ES-I3 (cell line): ENCODE data around the gene MACF1.
"Not testable (repeated sequence)": the region's sequence is repeated elsewhere in the genome, so short reads cannot be mapped to it uniquely, and the experiment has no call there.

Experiments used
- H3K36me3 ChIP-seq: 2 replicates; pipeline ENCODE4 v1.6.1; 2013; ENCODE audit warnings: mild to moderate bottlenecking, low read length, control low read depth, moderate library complexity; ENCODE audit not compliant: insufficient read depth
- H3K4me1 ChIP-seq: 2 replicates; pipeline ENCODE4 v1.6.1; 2013; ENCODE audit warnings: mild to moderate bottlenecking, control low read depth, low read length; ENCODE audit not compliant: insufficient read depth
- H3K9ac ChIP-seq: 2 replicates; pipeline ENCODE4 v1.6.1; 2013; ENCODE audit warnings: low read depth, mild to moderate bottlenecking, low read length, moderate library complexity
- H3K9me3 ChIP-seq: 2 replicates; pipeline ENCODE4 v1.6.1; 2013; ENCODE audit warnings: mild to moderate bottlenecking, low read length, moderate library complexity; ENCODE audit not compliant: control insufficient read depth, insufficient read depth

MACF1 gene

DNA sequence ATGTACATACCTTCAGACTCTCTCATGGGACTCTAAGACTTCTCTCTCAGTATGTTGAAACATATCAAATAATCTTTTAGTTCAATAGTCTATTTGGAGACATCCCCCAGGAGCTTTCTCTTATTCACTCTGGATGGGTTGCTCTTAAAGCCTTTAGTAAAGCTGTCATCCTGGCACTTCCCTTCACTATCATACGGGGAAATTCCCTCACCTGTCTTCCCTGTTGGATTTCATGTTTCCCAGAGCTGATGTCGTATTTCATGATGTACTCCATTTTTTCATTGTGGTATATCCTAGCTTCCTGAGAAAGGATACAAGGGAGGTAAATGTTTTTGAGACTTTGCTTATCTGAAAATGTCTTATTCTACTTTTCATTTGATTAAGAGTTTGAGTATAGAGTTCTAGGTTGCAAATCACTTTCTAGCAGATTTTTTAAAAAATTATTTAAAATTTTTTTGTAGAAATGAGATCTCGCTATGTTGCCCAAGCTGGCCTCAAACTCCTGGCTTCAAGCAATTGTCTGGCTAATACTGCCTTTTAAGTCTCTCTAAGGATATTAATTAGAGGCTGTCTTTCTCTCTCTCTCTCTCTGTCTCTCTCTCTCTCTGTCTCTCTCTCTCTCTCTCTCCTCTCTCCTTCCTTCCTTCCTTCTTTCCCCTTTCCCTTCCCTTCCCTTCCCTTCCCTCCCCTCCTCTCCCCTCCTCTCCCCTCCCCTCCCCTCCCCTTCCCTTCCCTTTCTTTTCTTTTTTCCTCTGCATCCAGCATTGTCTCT, 17.0 kb upstream of the MACF1 start:
- no peaks in the 10 kb centered on the region for H3K9me3 ChIP-seq
- no peaks in the 10 kb centered on the region for H3K36me3 ChIP-seq
- H3K9ac ChIP-seq = no peak overlapping the region
- H3K4me1 ChIP-seq = peaks cover 51% of the 10 kb centered on the region

GRCh38 chr1:39189592-39190041, 14.9 kb upstream of the MACF1 start:
- Histone ChIP-seq H3K4me1 (peaks cover 45% of the 10 kb centered on the region), H3K9ac (no peak overlapping the region), H3K36me3 (no peaks in the 10 kb centered on the region), H3K9me3 (no peaks in the 10 kb centered on the region)

- no peaks in the 10 kb centered on the region for H3K9me3 ChIP-seq
- no peaks in the 10 kb centered on the region for H3K36me3 ChIP-seq
- H3K9ac ChIP-seq = no peak overlapping the region
- H3K4me1 ChIP-seq = peaks cover 49% of the 10 kb centered on the region
Measured at GRCh38 chr1:39190096-39190495, 14.4 kb upstream of the MACF1 start.

- no peaks in the 10 kb centered on the region for H3K36me3 ChIP-seq
- H3K9me3 ChIP-seq = no peaks in the 10 kb centered on the region
- peaks cover 49% of the 10 kb centered on the region for H3K4me1 ChIP-seq
- no peak overlapping the region for H3K9ac ChIP-seq
Measured at GRCh38 chr1:39194398-39195051, 10.0 kb upstream of the MACF1 start.

GRCh38 chr1:39195166-39196111, 9.1 kb upstream of the MACF1 start:
- H3K4me1 ChIP-seq = peaks cover 43% of the 10 kb centered on the region
- no peaks in the 10 kb centered on the region for H3K36me3 ChIP-seq
- H3K9me3 ChIP-seq = no peaks in the 10 kb centered on the region
- no peak overlapping the region for H3K9ac ChIP-seq

- H3K36me3 ChIP-seq = no peaks in the 10 kb centered on the region
- H3K9ac ChIP-seq = no peak overlapping the region
- peaks cover 35% of the 10 kb centered on the region for H3K4me1 ChIP-seq
- H3K9me3 ChIP-seq = no peaks in the 10 kb centered on the region
Measured at GRCh38 chr1:39196244-39197215, 8.0 kb upstream of the MACF1 start.

GRCh38 chr1:39199593-39199992, 4.9 kb upstream of the MACF1 start:
- Histone ChIP-seq H3K4me1 (peaks cover 29% of the 10 kb centered on the region), H3K9me3 (no peaks in the 10 kb centered on the region), H3K9ac (no peak overlapping the region), H3K36me3 (no peaks in the 10 kb centered on the region)

DNA sequence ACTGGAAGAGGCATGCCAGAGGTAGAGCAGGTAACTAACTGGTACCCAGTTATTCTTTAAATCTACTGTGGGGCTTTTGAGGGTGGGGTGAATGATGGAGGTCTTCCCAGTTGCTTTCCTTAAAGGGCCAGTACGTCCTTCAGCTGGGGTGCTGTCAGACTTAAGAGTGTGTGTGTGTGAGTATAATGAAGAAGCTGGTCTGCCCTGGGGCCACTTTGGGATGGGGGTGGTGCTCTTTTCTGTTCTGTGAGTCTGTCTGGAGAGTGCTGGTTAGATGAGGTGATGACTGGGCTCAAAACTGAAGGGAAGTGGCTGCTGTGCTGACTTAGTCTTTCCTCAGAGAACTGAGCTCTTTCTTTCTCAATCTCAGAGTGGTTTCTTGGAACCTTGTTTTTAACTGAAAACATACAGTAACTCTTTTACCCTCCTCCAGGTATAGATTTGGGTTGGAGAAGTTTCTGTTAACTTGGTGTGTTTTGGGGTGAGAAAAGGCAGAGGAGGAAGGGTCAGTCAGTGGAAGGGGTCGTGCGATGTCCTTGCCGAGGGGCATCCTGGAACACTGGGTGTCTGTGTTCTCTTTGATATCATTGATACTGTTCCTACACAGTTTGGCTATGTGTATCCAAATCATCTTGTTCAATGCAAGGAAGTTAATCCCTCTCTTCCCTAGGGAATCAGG, 746 bp downstream of the MACF1 start:
- Histone ChIP-seq H3K9me3 (no peaks in the 10 kb centered on the region), H3K36me3 (no peaks in the 10 kb centered on the region), H3K4me1 (peaks cover 20% of the 10 kb centered on the region), H3K9ac (no peak overlapping the region)

- H3K4me1 ChIP-seq = peaks cover 20% of the 10 kb centered on the region
- no peaks in the 10 kb centered on the region for H3K9me3 ChIP-seq
- no peak overlapping the region for H3K9ac ChIP-seq
- no peaks in the 10 kb centered on the region for H3K36me3 ChIP-seq
Measured at GRCh38 chr1:39205781-39206464, 1.4 kb downstream of the MACF1 start.

- H3K36me3 ChIP-seq, H3K9me3 ChIP-seq, H3K9ac ChIP-seq: not testable (repeated sequence)
- peaks cover 20% of the 10 kb centered on the region for H3K4me1 ChIP-seq
Measured at GRCh38 chr1:39208360-39208759, 3.9 kb downstream of the MACF1 start.

GRCh38 chr1:39210649-39211048, 6.2 kb downstream of the MACF1 start:
- H3K9me3 ChIP-seq = no peaks in the 10 kb centered on the region
- 0 out of 2 replicates have a peak, but pooled peaks cover 3% of the 10 kb centered on the region for H3K36me3 ChIP-seq
- no peak overlapping the region for H3K9ac ChIP-seq
- peaks cover 26% of the 10 kb centered on the region for H3K4me1 ChIP-seq

- H3K36me3 ChIP-seq = 0 out of 2 replicates have a peak, but pooled peaks cover 3% of the 10 kb centered on the region
- H3K9ac ChIP-seq = no peak overlapping the region
- peaks cover 22% of the 10 kb centered on the region for H3K4me1 ChIP-seq
- no peaks in the 10 kb centered on the region for H3K9me3 ChIP-seq
Measured at GRCh38 chr1:39212499-39212898, 8.0 kb downstream of the MACF1 start.
